GM06990 (cell line): Measurements from ENCODE around the gene DAPK3.

Source experiments
- DNase-seq: peaks from one replicate; pipeline ENCODE4 v3.0.0-alpha.2; 2011; ENCODE audit not compliant: insufficient read length; ENCODE audit errors: extremely low read depth
- H3K27me3 ChIP-seq: replicated peaks from 2 replicates; pipeline ENCODE4 v1.6.0; 2011; ENCODE audit warnings: low read length; ENCODE audit not compliant: control insufficient read depth, insufficient read depth
- H3K36me3 ChIP-seq: 2 replicates; pipeline ENCODE4 v1.5.1; 2011; ENCODE audit warnings: low read length; ENCODE audit not compliant: control insufficient read depth, insufficient read depth
- H3K4me3 ChIP-seq: replicated peaks from 2 replicates; pipeline ENCODE4 v1.5.1; 2011; ENCODE audit warnings: low read depth, mild to moderate bottlenecking, control low read depth, low read length
- CTCF ChIP-seq: IDR thresholded peaks from 2 replicates; pipeline ENCODE4 v1.5.1; 2011; ENCODE audit warnings: low read length, control low read depth, mild to moderate bottlenecking, inconsistent platforms; ENCODE audit not compliant: insufficient read depth, poor library complexity, severe bottlenecking

The DAPK3 gene

GRCh38 chr19:3979674-3980352, 8.9 kb upstream of the DAPK3 start:
- Histone ChIP-seq H3K36me3 (peaks cover 85% of the 10 kb centered on the region), H3K4me3 (no peak overlapping the region), H3K27me3 (no peaks in the 10 kb centered on the region)
- no peak for DNase-seq
- no peak for TF ChIP-seq CTCF

- Histone ChIP-seq H3K36me3 (peaks cover 85% of the 10 kb centered on the region), H3K4me3 (no peak overlapping the region)
- no peak for DNase-seq
Measured at GRCh38 chr19:3979289-3979673, 8.4 kb upstream of the DAPK3 start.

GRCh38 chr19:3978145-3978544, 7.2 kb upstream of the DAPK3 start:
- Histone ChIP-seq H3K36me3 (peaks cover 73% of the 10 kb centered on the region), H3K27me3 (no peaks in the 10 kb centered on the region), H3K4me3 (no peak overlapping the region)
- TF ChIP-seq CTCF = no peak
- DNase-seq = no peak

More at GRCh38 chr19:3979289-3979673, 8.4 kb upstream of the DAPK3 start:
- no peaks in the 10 kb centered on the region for H3K27me3 ChIP-seq
- TF ChIP-seq CTCF = no peak

- Histone ChIP-seq H3K4me3 (no peak overlapping the region), H3K27me3 (no peaks in the 10 kb centered on the region), H3K36me3 (peaks cover 67% of the 10 kb centered on the region)
- DNase-seq = no peak
- peak; percentile 7 for TF ChIP-seq CTCF
Measured at GRCh38 chr19:3977242-3978143, 6.6 kb upstream of the DAPK3 start.

- no peak for TF ChIP-seq CTCF
Measured at GRCh38 chr19:3976495-3977241, 5.8 kb upstream of the DAPK3 start.

More at GRCh38 chr19:3976495-3977241, 5.8 kb upstream of the DAPK3 start:
- H3K36me3 ChIP-seq = peaks cover 59% of the 10 kb centered on the region
- no peaks in the 10 kb centered on the region for H3K27me3 ChIP-seq
- DNase-seq = no peak
- H3K4me3 ChIP-seq = no peak overlapping the region
